CD4-positive, alpha-beta T cell treated with Interleukin-21 for 1 hour (primary cell): ENCODE data around the gene XRCC4.
A peak's percentile ranks its signal among the peaks of the same experiment; 100 is the strongest.

Source experiments
- DNase-seq: peaks from one replicate; pipeline ENCODE4 v3.0.0-alpha.2; 2020

The XRCC4 gene

GRCh38 chr5:83071286-83072051 is 5.9 kb upstream of the XRCC4 start:
- no peak for DNase-seq

- no peak for DNase-seq
Measured at GRCh38 chr5:83072966-83073365, 4.4 kb upstream of the XRCC4 start.

- DNase-seq: peak; percentile 32
Measured at GRCh38 chr5:83077662-83078261, 415 bp downstream of the XRCC4 start.

GRCh38 chr5:83082750-83083149 is 5.4 kb downstream of the XRCC4 start:
- no peak for DNase-seq

- no peak for DNase-seq
Measured at GRCh38 chr5:83084336-83084735, 7.0 kb downstream of the XRCC4 start.

- no peak for DNase-seq
Measured at GRCh38 chr5:83085106-83085505, 7.8 kb downstream of the XRCC4 start.

- no peak for DNase-seq
Measured at GRCh38 chr5:83090169-83090568, 12.8 kb downstream of the XRCC4 start.

GRCh38 chr5:83092619-83093018 is 15.3 kb downstream of the XRCC4 start:
- DNase-seq: no peak

GRCh38 chr5:83093692-83094091 is 16.3 kb downstream of the XRCC4 start:
- no peak for DNase-seq

- DNase-seq: no peak
Measured at GRCh38 chr5:83095163-83095956, 18.0 kb downstream of the XRCC4 start.

GRCh38 chr5:83095957-83096539 is 18.7 kb downstream of the XRCC4 start:
- DNase-seq: no peak

- no peak for DNase-seq
Measured at GRCh38 chr5:83096660-83097339, 19.5 kb downstream of the XRCC4 start.

GRCh38 chr5:83097689-83098231 is 20.4 kb downstream of the XRCC4 start:
- no peak for DNase-seq

GRCh38 chr5:83099001-83099400 is 21.7 kb downstream of the XRCC4 start:
- DNase-seq: no peak

- no peak for DNase-seq
Measured at GRCh38 chr5:83099445-83099844, 22.1 kb downstream of the XRCC4 start.

GRCh38 chr5:83101514-83101913 is 24.2 kb downstream of the XRCC4 start:
- no peak for DNase-seq

GRCh38 chr5:83102364-83102980 is 25.1 kb downstream of the XRCC4 start:
- DNase-seq: no peak

GRCh38 chr5:83104021-83104420 is 26.7 kb downstream of the XRCC4 start:
- DNase-seq: no peak

GRCh38 chr5:83107692-83108420 is 30.5 kb downstream of the XRCC4 start:
- DNase-seq: no peak

- DNase-seq: no peak
Measured at GRCh38 chr5:83109380-83109779, 32.0 kb downstream of the XRCC4 start.

GRCh38 chr5:83115816-83116215 is 38.5 kb downstream of the XRCC4 start:
- DNase-seq: no peak
